Stimulated activated CD4-positive, alpha-beta T cell treated with anti-CD3 and anti-CD28 coated beads, Interleukin-15, amount 100 ng/mL, for 48 hours (primary cell): ENCODE results near the gene STAC2.
A peak's percentile ranks its signal among the peaks of the same experiment; 100 is the strongest.

Experiments used
- DNase-seq, 2 donors: peaks; one replicate each; pipeline ENCODE4 v3.0.0-alpha.2; 2020; ENCODE audit warnings: low read depth in 2 of 2

The STAC2 gene

DNA sequence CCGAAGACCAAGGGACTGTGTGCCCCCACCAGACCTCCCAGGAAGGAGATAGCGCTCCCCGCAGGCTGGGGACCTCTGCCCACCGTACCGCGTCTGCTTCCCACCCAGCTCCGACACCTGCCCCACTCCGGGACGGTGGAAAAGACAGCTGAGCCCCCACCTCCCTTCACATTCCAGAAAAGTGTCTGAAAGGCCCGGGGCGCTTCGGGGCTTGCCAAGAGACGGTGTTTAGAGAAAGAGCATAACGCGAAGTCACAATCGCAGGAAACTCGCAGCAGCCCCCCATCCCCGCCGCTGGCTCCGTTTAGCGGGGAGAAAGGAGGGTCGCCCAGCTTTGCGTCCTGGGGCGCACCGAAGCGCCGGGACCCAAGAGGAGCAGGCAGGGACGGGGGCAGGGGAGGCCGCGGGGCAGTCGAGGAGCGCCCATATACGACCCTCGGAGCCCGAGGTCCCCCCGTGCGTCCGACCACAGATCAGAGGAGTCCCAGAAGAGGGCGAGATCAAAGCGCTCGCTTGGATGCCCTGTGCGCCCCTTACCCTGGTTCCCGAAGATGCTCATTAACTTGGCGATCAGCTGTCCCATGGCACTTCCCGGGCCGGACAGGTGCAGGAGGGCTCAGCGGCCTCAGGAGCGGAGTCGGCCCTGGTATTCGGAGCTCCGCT, 60.4 kb downstream of the STAC2 start:
- no peak for DNase-seq

DNA sequence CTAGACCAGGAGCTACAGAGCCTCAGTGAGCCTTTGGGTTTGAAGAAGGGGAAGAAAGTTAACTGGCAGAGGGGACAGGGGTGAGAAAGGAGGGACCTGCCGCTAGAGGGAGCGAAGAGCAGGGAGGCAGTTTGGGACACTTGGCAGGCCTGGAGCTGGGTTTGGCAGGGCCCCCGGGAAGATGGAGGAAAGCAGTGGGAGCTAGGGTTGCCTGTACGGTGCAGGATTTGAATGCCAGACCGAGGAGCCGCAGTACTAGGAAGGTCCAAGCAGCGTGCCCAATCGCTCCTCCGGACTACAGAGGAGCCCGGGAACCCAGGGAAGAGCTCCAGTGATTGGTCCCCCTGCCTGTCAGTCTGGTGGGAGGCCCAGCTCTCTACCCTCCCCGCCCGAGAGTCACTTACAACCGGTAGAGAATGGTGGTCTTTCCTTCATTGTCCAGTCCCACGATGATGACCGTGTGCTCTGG, 61.0 kb downstream of the STAC2 start:
- DNase-seq, result peak; percentile 54 to 72

DNA sequence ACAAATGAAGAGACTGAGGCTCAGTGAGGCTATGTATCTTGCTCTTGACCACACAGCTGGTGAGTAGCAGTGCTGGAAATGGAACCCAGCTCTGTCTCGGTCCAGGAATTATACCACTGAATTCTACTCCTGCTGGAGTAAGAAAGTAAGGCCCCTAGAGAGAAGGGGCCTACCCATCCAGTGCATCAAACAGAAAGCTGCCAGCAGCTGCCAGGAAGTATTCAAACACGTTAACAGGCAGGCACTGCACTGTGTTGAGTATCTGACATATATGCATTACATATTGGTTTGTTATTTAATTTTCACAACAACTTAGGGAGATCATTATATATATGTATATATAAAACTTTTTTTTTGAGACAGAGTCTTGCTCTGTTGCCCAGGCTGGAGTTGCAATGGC, 63.8 kb downstream of the STAC2 start:
- no peak for DNase-seq
